NCI-H82 treated with DMSO at 0.1 percent for 48 hours (cell line): ENCODE results near the gene LRRC4B.
"Not testable (repeated sequence)": the region's sequence is repeated elsewhere in the genome, so short reads cannot be mapped to it uniquely, and the experiment has no call there.

Experiments used
- DNase-seq: peaks from one replicate; lab custom pipeline; 2025; ENCODE audit not compliant: unreplicated experiment; lab: John Stamatoyannopoulos, UW

Gene LRRC4B

DNA sequence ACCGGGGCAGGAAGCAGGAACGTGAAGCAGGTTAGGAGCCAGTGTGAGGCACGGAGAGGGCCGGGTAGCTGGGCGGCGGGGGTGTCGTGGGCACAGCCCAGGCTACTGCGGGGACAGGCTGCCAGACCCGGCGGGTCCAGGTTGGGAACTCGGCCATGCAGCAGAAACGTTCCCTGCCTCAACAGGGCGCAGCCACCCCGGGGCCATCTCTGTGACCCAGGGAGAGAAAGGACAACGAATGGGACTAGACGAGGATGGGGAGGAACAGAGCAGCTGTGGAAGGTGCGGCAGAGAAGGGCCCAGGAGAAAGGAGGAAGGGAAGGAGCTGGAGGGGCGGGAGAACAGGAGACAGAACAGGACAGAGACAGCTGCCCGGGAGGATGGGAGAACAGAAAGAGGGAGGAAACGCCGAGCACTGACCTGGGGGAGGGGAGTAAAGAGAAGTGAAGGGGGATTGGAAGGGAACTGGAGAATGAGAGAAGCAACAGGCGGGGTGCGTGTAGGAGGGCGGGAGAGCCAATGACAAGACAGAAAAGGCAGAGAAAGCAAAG lies 78.7 kb downstream of the LRRC4B start:
- no peak for DNase-seq

DNA sequence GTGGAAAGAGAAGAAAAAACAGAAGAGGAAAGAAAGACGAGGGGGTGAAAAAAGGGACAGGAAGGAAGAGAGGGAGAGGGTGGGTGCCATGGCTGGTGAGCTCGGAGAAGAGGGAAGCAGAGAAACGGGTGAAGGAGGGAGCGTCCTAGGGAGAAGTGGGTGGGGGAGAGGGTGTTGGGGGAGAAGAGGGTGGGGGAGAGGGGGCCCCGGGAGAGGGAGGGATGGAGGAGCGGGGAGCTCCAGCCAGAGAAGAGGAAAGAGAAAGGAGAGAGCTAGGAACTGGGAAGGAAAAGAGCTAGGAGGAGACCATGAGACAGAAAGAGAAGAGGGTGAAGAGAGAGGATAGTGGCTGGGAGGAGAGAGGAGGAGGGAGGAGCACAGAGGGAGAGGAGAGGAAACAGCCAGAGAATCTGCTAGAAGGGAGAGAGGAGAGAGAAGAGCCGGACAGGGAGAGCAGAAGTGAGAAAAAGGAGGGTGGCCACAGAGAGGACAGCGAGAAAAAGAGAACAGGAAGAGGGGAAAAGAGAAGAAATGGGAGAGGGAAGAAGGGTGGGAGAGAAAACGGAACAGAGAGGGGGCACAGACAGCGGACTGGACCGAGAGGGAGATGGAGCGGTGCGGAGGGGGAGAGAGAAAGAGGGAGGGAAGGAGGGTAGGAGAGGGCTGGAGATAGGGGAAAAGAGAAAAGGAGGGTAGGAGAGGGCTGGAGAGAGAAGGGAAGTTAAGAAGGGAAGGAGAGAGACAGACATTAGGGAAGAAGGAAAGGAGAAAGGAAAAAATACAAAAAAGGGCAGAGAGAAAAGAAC lies 79.6 kb downstream of the LRRC4B start:
- no peak for DNase-seq

DNA sequence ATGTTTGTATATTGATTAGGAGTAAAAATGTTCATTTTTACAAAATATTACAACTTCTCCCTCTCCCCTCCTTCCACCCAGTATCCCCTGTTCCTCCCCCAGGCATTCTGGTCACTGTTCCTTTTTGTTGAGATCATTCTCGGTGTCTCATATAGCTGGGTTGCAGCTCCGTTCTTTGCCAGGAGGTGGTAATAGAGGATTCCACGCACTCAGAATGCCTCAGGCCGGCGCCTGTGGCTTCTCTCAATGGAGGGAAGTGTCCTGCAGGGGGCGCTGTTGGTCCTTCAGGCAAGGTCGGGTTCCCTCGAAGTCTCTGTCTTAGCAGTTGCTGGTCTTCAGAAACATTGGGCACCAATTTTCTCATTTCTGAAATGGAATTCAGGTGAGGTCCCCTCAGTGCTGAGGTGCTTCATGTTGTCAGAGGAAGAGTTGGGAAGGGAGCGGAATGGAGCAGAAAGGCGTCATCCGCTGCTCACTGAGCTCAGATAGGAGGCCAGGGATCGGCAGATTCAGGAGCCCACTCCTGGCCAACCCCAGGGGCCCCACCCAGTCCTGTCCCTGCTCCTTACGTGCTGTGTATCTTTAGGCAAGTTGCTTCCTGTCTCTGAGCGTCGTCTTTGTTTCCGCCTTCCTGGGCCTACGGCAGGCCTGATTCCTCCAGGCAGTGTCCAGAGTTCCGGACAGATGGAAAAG lies 81.3 kb downstream of the LRRC4B start:
- no peak for DNase-seq

DNA sequence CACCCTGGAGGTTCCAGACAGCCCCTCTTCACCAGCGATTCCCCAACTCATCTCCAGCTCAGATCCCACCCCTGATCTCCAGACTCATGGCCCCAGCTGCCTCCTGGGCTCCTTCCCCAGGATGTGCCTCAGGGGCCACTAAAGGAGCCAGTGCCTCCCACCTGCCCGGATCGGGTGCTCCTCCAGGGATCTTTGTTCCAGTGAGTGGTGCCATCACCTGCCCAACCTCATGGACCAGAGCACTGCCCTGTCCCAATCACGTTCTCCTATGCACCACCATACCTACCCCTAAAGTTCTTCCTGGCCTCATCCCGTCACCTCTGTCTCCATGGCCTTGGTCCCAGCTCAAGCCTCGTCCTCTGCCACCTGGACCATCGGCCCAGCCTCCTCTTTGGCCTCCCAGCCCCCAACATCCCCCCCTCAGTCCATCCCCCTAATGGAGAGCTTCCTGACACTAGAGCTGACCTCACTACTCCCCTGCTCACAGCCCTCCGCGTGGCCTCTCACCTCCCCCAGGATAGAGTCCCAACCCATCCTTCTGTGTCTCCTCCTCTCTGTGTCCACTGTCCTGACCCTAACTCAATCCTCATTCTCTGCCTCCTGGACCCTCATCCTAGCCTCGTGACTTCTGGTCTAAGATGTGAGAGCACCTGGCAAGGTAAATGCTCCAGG lies 82.8 kb downstream of the LRRC4B start:
- no peak for DNase-seq

DNA sequence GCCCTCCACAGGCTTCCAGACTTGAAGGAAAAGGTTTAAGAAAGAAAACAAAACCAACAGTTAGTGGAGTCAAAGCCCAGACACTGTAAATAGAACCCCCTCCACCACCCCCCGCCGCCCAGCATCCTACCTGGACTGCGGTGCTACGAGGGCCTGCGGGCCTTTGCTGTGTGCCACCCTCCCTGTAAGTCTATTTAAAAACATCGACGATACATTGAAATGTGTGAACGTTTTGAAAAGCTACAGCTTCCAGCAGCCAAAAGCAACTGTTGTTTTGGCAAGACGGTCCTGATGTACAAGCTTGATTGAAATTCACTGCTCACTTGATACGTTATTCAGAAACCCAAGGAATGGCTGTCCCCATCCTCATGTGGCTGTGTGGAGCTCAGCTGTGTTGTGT lies 85.3 kb downstream of the LRRC4B start:
- DNase-seq: no peak

DNA sequence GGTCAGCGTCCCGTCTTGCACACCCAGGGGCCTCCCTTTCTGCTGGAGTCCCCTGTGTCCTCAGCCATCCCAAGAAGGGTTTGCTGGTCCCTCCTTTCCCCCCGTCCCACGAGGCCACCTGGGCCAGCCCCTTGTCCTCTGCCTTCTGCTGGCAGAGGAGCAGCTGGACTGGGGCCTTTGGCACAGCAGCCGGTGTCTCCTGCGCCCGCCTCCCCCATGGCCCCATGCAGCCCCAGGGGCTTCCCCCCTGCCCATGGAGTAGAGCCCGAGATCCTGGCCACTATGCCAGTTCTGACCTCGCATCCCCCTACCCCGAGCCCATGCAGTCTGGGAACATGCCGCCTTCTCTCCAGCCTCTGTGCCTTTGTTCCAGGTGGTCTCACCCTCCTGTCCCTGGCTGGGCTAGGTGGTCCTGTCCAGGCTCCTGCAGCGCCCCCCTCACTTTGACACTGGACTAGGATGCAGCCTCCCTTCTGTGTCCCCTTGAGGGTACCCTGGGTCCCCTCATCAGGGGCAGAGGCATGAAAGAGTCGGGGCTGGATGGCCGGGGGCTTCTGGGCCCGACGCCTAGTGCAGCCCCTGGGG lies 85.9 kb downstream of the LRRC4B start:
- no peak for DNase-seq

DNA sequence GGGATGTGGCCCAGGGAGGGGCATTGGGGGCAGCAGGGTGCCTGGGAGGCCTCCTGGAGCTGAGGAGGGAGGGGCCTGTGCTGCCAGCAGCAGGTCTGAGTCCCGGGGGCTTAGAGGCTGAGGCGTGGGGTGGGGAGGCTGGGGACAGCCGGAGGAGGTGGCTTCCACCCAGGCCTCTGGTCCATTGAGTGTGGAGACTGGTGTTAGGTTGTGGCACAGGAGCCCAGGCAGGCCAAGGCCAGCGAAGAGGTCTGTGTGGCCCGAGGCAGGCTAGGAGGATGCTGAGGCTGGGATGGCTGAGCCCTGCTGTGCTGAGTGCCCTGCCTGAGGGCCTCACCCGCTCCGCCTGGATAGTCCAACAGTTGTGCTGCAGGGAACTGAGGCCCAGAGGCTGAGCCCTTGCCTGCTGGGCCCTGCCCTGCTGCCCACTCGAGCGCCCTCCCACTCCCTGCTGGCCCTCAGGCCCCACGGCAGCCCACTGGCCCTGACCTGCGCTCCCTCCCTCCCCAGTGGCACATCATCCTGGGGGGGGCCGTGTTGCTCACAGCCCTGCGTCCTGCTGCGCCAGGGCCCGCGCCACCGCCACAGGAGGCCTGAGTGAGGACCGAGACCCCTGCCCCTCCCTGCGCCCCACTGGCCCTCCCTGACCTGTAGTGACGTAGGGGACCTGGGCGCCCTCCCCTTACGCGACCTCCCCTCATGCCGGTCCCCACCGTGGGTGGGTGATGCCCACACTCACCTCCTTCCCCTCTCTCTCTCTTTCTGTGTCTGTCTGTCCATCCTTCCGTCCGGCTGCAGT lies 86.7 kb downstream of the LRRC4B start:
- no peak for DNase-seq

DNA sequence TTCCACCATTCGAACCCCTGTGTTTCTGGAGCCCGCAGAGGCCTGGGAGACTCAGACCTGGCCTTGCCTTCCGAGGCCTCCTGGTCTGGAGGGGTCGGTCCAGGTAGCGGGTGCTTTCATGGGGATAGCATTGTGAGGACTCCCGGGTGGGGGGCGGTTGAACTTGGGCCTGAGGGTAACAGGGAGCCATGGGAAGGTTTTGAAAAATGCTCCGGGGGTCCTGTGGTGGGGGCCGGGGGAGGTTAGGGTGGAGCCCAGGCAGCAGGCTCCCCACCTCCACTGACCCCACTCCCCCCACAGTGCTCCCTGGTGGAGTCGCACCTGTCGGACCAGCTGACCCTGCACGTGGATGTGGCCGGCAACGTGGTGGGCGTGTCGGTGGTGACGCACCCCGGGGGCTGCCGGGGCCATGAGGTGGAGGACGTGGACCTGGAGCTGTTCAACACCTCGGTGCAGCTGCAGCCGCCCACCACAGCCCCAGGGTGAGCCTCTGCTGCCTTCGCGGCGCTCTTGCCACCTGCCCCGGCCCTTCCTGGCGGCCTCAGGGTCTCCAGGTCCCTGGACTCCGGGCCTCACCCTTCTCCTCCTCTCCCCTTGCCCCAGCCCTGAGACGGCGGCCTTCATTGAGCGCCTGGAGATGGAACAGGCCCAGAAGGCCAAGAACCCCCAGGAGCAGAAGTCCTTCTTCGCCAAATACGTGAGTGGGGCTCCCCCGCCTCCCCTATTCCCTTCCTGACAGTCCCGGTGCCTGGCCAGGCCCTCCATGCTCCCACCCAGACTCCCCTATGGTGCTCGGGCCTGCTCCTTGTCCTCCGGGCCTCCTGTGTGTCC lies 87.7 kb downstream of the LRRC4B start:
- no peak for DNase-seq

DNA sequence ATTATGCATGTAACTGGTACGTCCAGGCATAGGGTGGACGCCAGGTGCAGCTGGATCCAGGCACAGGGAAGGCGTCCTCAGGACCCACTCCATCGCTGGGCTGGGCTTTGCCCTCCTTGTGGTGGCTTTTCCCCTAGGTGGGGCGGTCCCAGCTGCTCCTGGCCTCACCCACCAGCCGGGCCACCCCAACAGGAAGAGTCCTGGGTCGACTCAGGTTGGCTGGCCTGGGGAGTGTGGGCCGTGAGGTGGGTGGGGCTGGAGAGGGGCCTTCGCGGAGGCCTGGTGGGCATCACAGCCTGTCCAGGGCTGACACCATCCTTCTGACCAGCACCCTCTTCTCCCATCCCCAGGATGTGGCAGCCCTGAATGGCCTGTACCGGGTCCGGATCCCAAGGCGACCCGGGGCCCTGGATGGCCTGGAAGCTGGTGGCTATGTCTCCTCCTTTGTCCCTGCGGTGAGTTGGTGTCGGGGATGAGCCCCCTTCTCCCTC lies 88.4 kb downstream of the LRRC4B start:
- no peak for DNase-seq

DNA sequence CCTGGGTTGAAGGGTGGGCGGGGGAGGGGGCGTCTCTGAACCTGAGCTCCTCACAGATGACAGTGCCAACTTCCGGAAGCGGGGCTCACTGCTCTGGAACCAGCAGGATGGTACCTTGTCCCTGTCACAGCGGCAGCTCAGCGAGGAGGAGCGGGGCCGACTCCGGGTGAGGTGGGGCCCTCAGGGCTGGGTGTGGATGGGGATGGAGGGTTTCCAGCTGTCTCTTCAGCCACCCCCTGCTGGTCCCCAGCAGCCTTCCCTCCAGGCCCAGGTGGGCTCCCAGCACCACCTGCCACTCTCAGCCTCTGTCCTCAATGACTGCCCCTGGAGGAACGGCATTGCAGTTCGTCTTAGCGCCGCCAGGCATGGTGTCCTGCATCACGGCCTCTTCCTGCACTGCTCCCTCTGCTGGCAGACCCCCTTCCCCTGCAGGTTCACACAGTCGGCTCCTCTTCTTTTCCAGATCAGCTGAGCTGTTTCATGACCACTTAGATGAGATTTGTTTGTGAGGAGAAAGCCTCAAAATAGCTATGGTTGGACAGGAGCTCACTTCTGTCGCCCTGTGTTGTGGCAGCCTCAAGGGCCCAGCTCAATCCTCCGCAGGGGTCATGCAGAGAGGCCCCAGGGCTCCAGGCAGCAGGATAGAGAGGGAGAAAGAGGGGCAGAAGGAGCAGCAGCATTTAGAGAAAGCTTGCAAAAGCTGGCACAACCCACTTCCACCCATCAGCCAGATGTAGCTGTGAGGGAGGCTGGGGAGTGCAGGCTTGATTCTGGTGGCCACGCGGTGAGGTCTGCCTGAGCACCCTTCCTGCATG lies 89.1 kb downstream of the LRRC4B start:
- no peak for DNase-seq

DNA sequence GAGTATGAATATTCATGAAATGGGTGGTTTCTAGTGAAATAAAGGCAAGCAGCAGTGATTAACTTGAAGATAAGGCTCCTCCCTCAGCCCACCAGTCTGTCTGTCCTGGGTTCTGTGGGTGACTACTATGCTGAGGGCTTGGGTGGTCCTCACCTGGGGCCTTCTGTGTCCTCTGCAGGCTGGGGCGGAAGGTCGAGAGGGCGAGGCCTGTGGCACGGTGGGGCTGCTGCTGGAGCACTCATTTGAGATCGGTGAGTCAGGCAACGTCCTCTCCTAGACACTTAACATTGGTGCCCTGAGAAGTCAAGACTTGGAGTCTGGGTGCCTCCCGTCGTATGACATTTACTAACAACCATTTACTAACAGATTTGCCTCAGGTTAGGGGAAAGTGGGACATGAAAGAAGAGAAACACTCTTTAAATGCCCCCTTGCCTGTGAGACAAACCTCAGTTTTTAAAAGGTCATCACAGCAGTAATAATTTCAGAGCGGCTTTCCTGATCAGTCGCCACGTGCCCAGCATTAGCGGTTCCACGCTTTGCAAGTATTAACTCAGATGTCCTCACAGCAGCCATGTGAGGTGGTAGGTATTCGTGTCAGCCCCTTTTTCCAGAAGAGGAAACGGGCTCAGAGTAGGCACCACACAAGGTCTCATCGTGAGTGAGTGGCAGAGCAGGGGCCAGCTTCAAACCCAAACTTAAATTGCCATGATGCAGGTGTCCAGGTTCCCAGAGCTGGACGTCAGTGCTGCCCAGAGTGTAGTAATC lies 90.3 kb downstream of the LRRC4B start:
- no peak for DNase-seq

DNA sequence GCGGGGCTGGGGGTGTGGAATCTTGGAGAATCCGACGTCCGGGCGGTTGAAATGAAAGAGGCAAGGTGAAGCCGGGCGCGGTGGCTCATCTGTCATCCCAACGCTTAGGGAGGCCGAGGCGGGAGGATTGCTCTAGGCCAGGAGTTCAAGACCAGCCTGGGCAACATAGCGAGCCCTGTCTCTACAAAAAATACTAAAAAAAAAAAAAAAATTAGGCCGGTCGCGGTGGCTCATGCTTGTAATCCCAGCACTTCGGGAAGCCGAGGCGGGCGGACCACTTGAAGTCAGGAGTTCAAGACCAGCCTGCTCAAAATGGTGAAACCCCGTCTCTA lies 91.4 kb downstream of the LRRC4B start:
- DNase-seq: no peak

DNA sequence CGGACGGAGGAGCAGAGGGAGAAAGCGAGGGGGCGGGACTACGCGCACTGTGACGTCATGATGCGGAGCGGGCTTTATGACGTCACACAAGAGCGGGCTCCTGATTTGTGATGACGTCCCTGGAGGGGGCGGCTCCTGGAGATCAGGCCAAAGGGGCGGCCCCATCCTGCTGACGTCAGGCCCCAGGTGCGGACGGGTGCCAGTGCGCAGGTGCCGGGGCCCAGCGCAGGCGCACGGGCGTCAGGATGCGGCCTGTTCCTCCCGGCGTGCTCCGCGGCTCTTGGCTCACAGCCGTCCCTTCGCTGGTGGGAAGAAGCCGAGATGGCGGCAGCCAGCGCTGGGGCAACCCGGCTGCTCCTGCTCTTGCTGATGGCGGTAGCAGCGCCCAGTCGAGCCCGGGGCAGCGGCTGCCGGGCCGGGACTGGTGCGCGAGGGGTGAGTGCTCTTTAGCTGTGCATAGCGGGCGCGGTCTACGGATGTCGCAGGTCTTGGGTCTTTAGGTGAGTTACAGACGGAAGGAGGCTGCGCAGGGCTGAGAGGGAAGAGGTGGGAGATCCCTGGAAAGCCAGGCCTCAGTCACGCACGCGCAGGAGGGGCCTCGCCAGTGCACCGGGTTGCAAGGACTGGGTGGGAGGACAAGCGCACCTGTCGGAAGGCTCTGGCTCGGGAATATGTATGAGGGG lies 91.9 kb downstream of the LRRC4B start, which contains the start of the genes EMC10 and GARIN5A:
Gene EMC10 (plus strand): TSS at position 284 of the 683 bp plus-strand sequence. CDS start 38 bp downstream, at position 322.
Gene GARIN5A (minus strand): TSS at position 625 of the 683 bp plus-strand sequence. CDS start 460 bp downstream, at position 165.
- DNase-seq: peak; percentile 40

DNA sequence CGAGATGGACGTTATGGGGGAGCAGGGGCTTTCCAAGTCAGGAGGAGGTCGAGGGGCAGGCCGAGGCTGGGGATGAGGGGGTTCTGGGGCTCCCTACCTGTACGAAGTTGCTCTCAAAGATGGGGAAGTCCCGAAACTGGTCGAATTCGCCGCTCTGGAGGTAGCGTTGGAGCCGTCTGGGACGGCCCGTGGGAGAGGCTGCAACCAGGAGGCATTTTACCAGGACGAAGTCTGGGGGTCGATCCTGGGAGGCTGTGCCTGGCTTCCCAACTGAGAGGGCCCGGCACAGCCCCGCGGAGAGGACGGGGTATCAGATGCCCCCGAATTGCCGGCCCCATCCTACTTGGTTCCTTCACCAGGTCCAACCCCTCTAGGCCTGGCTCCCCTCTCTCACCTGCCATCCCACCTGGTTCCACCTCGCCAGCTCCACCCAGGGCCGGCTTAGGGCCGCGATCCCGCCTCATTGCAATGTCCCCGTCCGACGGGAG lies 92.5 kb downstream of the LRRC4B start:
- DNase-seq: no peak

DNA sequence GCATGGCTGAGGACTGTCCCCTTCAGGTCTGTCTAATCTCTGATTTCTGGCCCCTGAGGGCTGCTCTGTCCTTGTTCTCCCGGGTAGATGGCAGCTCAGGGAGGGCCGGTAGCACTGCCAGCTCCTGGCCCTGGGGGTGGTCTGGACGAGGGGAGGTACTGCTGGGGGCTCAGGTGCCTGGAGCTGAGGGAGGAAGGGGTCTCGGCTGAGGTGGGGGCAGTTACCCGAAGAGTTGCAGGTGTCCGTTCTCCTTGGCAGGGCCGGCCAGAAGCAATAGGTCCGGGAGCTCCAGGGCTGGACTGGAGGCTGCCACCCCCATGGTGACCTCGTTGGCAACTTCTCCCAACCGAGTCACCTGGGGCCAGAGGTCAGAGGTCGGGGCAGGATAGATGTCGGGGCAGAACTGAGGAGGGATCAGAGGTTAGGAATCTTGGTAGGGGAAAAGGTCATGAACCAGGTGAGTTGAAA lies 93.1 kb downstream of the LRRC4B start:
- DNase-seq: no peak

DNA sequence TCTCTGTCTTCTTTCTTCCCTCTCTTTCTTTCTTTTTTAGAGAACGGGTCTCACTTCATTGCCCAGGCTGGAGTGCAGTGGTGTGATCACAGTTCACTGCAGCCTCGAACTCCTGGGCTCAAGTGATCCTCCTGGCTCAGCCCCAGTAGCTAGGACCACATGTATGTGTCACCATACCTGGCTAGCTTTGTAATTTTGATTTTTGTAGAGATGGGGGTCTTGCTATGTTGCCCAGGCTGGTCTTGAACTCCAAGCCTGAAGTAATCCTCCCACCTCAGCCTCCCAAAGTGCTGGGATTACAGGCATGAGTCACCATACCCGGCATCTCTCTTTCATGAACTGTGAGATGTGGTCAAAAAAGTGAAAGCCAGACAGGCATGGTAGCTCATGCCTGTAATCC lies 94.9 kb downstream of the LRRC4B start:
- not testable (repeated sequence) for DNase-seq

DNA sequence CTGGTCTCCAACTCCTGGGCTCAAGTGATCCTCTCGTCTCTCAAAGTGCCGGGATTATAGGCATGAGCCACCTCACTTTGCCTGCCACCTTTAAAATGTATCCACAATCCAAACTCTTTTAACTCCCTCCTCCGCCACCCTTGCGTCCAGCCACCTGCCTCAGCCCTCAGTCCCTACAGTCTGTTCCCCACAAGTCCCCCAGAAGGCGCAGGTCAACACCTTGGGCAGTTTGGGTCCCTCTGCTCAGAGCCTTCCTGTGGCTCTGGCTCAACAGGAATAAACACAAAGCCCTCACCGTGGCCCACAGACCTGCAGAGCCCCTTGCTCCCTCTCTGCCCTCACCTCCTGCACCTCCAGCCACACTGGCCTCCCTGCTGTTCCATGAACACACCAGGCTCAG lies 99.4 kb downstream of the LRRC4B start:
- no peak for DNase-seq
